A549 treated with DMSO at 1 μM for 4 hours (cell line): ENCODE data around the gene FAM13A. TPM values are rescaled to one million over a fixed set of nuclear protein-coding genes. Genes with fewer than 3 reads are reported as not detected.

Source experiments
- total RNA-seq: library from RNA; stranded (reverse); fragments of 200-300 nt; extraction: Qiagen RNA extraction; gene quantifications from 5 replicates; pipeline ENCODE4 v1.2.3, GENCODE V29; 2022; ENCODE audit warnings: low read depth

Gene FAM13A
- 5.4 to 6.9 TPM (median 6.4 TPM) in 5 replicates for total RNA-seq

GRCh38 chr4:89056953-89057398 is at the start of gene FAM13A:
FAM13A (minus strand) TSS chr4:89057185; CDS start chr4:89056964, 221 bp downstream.

GRCh38 chr4:88697588-88698329 is 359.2 kb downstream of the FAM13A start, which contains the start of gene NAP1L5:
NAP1L5 (minus strand) TSS chr4:88697829; CDS start chr4:88697754, 75 bp downstream.

Other genes with a start within 250 kb of the FAM13A start
- 4.3 to 5.6 TPM (median 5.4 TPM) in 5 replicates for gene TIGD2, start 54.3 kb upstream of the FAM13A start, total RNA-seq